Limb (tissue), 2 donors: ENCODE measurements around the gene UNC5CL.
A peak's percentile ranks its signal among the peaks of the same experiment; 100 is the strongest.

Source experiments
- DNase-seq, 2 donors: peaks; one replicate each; pipeline ENCODE4 v3.0.0-alpha.2; 2016; ENCODE audit errors: extremely low spot score in 2 of 2

The UNC5CL gene

DNA sequence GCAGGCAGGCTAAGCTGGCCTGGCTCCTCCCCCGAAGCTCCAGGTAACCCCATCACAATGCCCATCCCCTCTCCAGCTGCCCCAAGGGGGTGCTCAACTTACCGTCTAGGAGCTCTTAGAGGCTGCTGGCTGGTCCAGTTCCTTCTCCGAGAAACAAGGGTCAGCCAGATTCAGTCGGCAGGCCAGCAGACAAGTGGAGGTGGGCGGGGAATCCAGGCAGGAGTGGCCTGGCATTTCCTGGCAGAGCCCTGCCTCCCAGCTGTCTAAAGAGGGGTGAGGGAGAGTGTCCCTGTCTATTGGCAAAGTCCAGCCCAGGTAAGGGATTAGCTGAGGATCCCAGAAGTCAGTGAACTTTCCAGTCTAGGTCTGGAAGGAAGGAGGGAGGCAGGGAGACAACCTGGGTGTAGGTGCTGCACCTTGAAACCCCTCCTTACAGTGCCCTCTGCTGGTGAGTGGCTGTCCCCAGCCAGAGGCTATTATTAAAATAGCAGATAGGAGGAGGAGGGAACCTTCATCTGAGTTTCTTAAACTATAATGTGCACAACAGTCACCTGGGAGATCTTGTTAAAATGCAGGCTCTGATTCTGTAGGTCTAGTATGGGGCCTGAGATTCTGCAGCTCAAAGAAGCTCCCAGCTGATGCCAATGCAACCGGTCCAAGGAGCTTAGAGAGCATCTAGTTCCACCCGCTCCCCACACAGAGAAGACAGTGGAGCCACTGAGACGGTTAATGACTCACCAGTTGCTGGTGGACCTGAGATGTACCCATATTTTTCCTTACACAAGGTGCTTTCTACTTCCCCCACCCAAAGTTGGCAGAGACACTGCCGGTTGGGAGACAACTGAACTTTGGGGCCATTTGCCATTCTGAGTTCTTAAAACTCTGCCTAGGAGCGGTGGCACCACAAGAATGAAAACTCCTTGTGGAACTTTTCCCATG, at the start of gene UNC5CL:
UNC5CL (minus strand) TSS at position 162 of the 939 bp plus-strand sequence. CDS start 4,147 bp downstream, outside the sequence.
- DNase-seq, result no peak

DNA sequence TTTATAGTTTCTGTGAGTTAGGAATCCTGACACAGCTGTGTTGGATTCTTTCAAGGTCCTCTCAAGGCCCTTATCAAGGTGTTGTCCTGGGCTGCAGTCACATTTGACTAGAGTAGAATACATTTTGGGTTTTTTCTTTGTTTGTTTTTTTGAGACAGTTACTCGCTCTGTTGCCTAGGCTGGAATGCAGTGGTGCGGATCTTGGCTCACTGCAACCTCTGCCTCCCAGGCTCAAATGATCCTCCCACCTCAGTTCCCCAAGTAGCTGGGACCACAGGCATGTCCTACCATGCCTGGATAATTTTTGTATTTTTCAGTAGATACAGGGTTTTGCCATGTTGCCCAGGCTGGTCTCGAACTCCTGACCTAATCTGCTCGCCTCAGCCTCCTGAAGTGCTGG, 49.4 kb upstream of the UNC5CL start:
- no peak for DNase-seq

DNA sequence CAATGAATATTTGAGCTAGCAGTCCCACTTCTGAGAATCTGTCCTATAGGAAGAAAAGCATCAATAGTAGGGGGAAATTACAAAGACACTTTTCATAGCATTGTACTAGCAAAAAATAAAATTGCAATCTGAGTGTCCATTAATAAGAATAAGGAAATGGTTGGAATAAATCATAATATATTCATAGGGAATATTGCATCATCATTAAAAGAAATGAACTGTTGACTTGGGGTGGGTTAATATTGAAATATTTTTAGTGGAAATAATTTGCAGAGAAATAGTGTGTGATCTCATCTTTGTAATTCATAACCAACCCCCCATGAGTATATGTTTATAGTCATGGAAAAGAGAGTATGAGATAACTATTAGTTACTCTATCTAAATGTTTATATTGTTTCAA, 46.2 kb upstream of the UNC5CL start:
- DNase-seq, result no peak

DNA sequence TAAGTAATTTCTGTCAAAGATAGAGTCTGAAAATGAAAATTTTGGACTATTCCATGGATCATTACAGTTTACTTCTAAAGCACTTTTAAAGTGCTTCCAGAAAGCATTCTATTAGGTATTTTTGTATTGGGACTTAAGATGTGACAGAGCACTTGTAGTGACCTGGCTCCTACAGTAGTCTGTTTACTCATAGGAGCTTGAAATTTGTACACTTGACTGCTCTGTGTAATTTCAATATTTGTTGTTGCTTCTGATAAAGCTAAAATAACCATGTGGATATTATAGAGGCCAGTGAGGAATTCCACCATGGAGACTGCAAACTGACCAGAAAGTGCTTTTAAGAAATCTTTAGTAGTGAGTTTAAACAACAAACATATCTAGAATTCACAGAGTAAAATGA, 44.1 kb upstream of the UNC5CL start:
- no peak for DNase-seq

DNA sequence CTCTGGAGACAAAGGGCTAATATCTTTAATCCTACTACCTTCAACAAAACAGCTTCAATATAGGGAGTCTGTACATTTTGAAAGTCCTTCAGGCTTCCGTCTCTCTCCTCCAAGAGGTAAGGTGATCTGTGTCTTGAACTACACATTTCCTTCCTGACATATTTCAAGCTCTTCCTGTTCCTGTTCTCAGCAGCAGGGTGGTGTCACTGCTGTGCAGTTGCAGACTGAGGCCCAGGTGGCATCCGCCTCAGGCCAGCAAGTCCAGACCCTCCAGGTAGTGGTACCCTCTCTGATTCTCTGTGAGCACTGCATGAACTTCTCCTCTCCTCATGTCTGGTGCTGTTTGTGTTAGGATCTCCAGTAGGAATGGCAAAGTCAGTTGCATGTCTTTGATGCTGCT, 41.6 kb upstream of the UNC5CL start:
- no peak for DNase-seq

DNA sequence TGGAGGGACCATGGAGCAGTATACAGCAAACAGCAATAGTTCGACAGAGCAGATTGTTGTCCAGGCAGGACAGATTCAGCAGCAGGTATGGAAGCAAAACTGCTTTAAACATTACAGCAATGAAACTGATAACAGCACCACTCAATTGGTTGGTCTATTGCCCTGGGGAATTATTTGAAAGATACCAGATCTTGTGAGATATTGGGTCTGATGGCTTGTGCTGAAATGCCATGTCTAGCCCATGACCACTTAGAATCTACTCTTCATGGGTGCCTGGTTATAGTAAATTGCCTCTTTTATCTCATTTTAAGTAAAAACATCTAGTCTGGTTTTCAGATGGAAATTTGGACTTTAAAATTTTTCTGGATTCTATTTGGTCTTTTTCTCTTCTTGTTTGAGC, 40.1 kb upstream of the UNC5CL start:
- DNase-seq, result no peak

DNA sequence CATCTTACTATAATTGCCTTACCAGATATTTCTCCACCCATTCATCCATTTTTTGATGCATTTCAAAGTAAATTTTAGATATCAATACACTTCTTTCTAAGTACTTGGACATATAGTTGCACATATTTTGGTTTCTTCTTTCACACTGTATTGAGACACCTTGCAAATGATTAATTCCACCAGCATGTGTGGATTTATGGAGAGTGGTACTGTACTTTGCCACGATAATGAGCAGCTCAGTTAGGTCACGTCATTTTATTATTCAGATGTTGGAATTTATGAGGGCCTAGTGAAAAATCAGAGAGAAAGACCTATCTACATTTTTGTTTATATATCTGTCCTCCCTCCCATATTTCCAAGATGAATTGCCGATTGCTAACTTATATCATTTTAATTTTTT, 39.1 kb upstream of the UNC5CL start:
- DNase-seq, result no peak

GRCh38 chr6:41077536-41077935, 38.5 kb upstream of the UNC5CL start:
- DNase-seq, result no peak

- DNase-seq, result no peak
These were observed 36.9 kb upstream of the UNC5CL start for GRCh38 chr6:41075651-41076626.

DNA sequence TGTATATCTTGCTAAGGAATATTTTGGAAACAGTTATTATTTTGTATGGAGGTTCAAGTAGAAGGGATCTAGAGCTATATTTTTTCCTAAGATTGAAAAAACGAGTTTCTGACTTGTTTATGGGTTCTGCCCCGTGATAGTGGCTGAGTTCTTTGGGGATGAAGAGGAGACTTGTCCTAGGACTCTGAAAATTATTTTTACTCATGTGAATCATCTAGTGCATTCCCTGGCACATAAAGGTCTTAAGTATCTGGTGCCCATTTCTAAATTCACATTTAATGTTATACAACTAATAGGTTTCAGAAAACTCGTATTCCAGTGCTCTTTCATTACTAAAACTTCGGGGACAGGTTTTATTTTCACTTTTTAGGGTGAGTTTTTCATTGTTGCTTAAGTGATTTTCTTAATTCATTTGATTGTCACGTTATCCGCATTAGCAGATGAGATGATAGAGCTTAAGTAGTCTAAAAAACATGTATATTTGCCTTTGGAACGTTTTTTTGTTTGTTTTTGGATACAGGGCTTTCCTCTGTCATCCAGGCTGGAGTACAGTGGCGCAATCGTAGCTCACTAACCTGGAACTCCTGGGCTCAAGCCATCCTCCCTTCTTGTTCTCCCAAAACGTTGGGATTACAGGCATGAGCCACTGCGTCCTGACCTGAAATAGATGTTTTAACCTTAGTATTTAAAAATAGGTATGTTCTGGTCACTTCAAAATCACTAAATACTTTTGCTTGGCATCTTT, 35.8 kb upstream of the UNC5CL start:
- DNase-seq, result no peak

- peak in 1 of 2 donors; percentile 13 for DNase-seq
These were observed 35.1 kb upstream of the UNC5CL start for GRCh38 chr6:41073968-41074691.

GRCh38 chr6:41073203-41073967, 34.4 kb upstream of the UNC5CL start:
- peak; percentile 78 to 93 for DNase-seq

GRCh38 chr6:41072836-41073202, 33.8 kb upstream of the UNC5CL start, which contains the start of gene NFYA:
Gene NFYA, plus strand, starts transcription at chr6:41072974. Its CDS starts 6,116 bp downstream, at chr6:41079090.
- no peak for DNase-seq

DNA sequence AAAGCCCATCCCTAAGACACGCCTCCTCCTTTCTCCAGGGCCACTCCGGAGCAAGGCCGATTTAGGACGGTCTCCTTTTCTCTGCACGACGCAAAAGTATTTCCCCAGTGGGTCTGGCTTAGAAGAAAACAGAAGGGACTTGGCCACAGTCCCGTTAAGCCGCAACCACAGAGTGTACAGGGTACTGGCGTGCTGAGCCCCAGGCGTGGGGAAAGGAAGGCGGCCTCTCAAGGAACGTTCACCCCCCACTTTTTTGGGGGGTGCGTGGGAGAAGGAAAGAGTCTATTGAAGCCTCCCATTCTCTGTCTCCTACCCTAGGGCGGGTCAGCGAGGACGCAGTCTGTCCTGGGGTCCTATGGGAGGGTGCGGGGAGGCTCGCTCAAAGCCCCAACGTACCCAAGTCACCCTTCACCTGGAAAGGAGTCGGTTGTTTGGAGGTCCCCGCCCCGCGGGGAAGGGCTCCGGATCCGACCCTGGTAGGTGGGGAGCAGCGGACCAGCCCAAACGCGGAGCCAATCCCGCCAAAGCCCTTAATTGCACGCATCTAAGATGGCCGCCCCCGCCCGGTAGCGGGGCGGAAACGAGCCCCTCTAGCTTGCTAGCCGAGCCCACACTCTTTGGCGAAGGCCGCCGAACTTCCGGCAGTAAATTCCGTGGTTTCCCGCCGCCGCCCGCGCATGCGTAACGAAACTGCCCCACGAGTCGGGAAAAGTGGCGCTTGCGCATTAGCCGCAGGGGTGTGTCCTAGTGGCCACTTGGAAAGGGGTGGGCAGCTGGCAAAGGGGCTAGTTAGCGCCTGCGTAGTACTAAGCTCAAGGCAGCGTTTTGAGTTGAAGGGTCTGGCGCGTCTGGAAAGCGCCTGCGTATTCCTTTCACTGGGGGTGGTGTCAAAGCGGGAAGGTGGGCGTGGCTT, 33.2 kb upstream of the UNC5CL start, which contains the start of gene OARD1:
OARD1 (minus strand) TSS at position 434 of the 913 bp plus-strand sequence. CDS start 722 bp downstream, outside the sequence.
- DNase-seq, result peak; percentile 100

- peak in 1 of 2 donors; percentile 86 for DNase-seq
These were observed 32.5 kb upstream of the UNC5CL start for GRCh38 chr6:41071501-41071922.

DNA sequence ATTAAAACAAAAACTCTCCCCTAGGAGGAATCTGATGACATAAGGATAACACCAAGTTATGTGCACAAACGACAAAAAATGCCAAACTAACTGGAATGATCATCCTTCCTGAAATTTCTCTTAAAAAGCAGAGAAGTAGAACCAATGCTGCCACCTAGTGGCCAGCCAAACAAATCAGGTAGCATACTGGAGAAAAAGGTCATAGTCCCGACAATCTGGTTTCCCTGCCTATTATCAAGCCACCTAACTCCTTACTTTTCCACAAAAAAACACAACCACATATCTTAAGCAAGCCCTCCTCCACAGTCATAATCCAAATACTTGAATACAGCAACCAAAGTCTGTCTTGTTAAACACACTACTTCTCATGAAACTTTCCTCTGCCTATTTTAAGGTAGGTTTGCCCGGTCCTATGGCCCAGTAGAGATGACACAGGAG, 27.9 kb upstream of the UNC5CL start:
- DNase-seq, result peak; percentile 78

GRCh38 chr6:41065550-41066026, 26.6 kb upstream of the UNC5CL start:
- no peak for DNase-seq

- no peak for DNase-seq
These were observed 25.8 kb upstream of the UNC5CL start for GRCh38 chr6:41064841-41065240.
